DOHH2 (cell line): ENCODE results near the gene ARHGAP40.

Experiments
- EZH2phosphoT487 ChIP-seq: fragments of 200-600 bp; sonication (generic); IDR thresholded peaks from 2 replicates; pipeline ENCODE4 v1.6.1; 2017; ENCODE audit warnings: borderline replicate concordance, mild to moderate bottlenecking, antibody characterized with exemption, low read length, moderate library complexity, mixed read lengths
- TF ChIP-seq, protein P1 (sequence below): fragments of 200-600 bp; sonication (generic); IDR thresholded peaks from one replicate; pipeline ENCODE4 v1.5.1; 2014; ENCODE audit warnings: antibody characterized with exemption, mild to moderate bottlenecking, low read depth, low read length; ENCODE audit not compliant: poor library complexity, severe bottlenecking

DNA sequence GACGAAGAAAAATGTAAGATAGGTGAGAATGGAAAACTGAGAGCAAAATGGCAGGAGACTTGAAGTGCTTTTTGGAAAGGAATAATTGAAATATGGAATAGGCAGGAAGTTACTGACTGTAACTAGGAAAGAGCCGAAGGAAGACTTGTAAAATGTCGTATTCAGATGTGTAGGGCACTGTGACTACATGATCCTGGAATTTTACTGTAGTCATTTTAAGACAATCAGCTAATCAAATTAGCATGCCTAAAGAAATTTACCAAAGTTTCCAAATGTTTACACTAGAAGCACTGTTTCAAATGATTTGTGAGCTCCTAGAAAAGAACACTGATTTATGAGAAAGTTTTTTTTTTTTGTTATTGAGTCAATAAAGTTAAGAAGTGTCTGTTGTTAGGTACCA lies 41.8 kb upstream of the ARHGAP40 start:
- TF ChIP-seq, protein P1, sequence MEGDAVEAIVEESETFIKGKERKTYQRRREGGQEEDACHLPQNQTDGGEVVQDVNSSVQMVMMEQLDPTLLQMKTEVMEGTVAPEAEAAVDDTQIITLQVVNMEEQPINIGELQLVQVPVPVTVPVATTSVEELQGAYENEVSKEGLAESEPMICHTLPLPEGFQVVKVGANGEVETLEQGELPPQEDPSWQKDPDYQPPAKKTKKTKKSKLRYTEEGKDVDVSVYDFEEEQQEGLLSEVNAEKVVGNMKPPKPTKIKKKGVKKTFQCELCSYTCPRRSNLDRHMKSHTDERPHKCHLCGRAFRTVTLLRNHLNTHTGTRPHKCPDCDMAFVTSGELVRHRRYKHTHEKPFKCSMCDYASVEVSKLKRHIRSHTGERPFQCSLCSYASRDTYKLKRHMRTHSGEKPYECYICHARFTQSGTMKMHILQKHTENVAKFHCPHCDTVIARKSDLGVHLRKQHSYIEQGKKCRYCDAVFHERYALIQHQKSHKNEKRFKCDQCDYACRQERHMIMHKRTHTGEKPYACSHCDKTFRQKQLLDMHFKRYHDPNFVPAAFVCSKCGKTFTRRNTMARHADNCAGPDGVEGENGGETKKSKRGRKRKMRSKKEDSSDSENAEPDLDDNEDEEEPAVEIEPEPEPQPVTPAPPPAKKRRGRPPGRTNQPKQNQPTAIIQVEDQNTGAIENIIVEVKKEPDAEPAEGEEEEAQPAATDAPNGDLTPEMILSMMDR = no peak
- TF ChIP-seq EZH2phosphoT487 = no peak
